ENCODE data around the gene APOA5. TPM values are rescaled to one million over a fixed set of nuclear protein-coding genes. Genes with fewer than 3 reads are reported as not detected.

APOA5 gene
- polyA plus RNA-seq, 1 of the 3 experiments (the other 2 are of a cell fraction): not detected

GRCh38 chr11:116828632-116829524, 37.2 kb upstream of the APOA5 start (continued):
- TF ChIP-seq IRF3 (IDR thresholded peaks at IDR 0.05; ENCODE audit: low read depth, low read length) (no peak), CHD2 (IDR thresholded peaks at IDR 0.05; ENCODE audit: low read length, partially characterized antibody) (no peak), MEF2A (IDR thresholded peaks at IDR 0.05; ENCODE audit: borderline replicate concordance, low read depth) (no peak), TAF1 (IDR thresholded peaks at IDR 0.05; ENCODE audit: borderline replicate concordance, low read depth, low read length) (no peak), TEAD4 (IDR thresholded peaks at IDR 0.05; ENCODE audit: borderline replicate concordance, insufficient read depth) (no peak), FOXM1 (IDR thresholded peaks at IDR 0.05; ENCODE audit: low read depth) (no peak), SMC3 (IDR thresholded peaks at IDR 0.05; ENCODE audit: low read depth, low read length) (no peak), RFX5 (IDR thresholded peaks at IDR 0.05; ENCODE audit: low read length) (no peak), FOXJ3 (CRISPR knock-in tag; IDR thresholded peaks at IDR 0.05) (no peak), GABPA (IDR thresholded peaks at IDR 0.05; ENCODE audit: low read depth) (no peak), ZBTB33 (IDR thresholded peaks at IDR 0.05; ENCODE audit: borderline replicate concordance, low read depth) (no peak)

GRCh38 chr11:116827461-116827860, 35.8 kb upstream of the APOA5 start:
- CTCF ChIA-PET: interaction anchor here (1.2 to 1.4 kb wide), 2 partner anchors 36 to 279 kb away, joined by 4 to 5 read pairs; partner anchors contain the start of gene APOA5

More at GRCh38 chr11:116827461-116827860, 35.8 kb upstream of the APOA5 start:
- no peaks in the 10 kb centered on the region for H3K79me2 ChIP-seq (ENCODE audit: insufficient read depth)
- no peaks in the 10 kb centered on the region for H3K27me3 ChIP-seq (ENCODE audit: insufficient read depth)
- peaks cover 0 to 30% of the 10 kb centered on the region in 2 experiments; a peak in 1 of 4 replicates for H3K4me1 ChIP-seq (ENCODE audit: control insufficient read depth in 1 of 2, insufficient read depth in 2 of 2, low read depth in 1 of 2, low read length in 1 of 2)
- POLR2A ChIA-PET: no interaction called here
- H4K20me1 ChIP-seq (ENCODE audit: insufficient read depth): no peaks in the 10 kb centered on the region
- no peak overlapping the region for H3K4me2 ChIP-seq
- no peak for DNase-seq
- H3K9me2 ChIP-seq: no peaks in the 10 kb centered on the region
- TF ChIP-seq FOSL2 (IDR thresholded peaks at IDR 0.05; ENCODE audit: borderline replicate concordance, low read depth): no peak
- no peak overlapping the region for H3K9ac ChIP-seq
- H2AFZ ChIP-seq (ENCODE audit: low read depth): no peak overlapping the region
- no peak overlapping the region for H3K27ac ChIP-seq (ENCODE audit: low read depth in 2 of 2, low read length in 1 of 2)
- H3K36me3 ChIP-seq (replicated peaks in 1 of 2; ENCODE audit: control insufficient read depth in 1 of 2, insufficient read depth in 2 of 2, low read length in 1 of 2): no peaks in the 10 kb centered on the region
- 60% methylated on average over 1 of the region's 6 CpGs for WGBS (ENCODE audit: low lambda C conversion rate)
- no peak overlapping the region for H3K4me3 ChIP-seq (ENCODE audit: low read depth in 2 of 2, low read length in 1 of 2)
- no peaks in the 10 kb centered on the region for H3F3A ChIP-seq (replicated peaks; ENCODE audit: insufficient read depth)
- H3K9me3 ChIP-seq: no peaks in the 10 kb centered on the region
